Urothelium cell line (cell line): ENCODE measurements around the gene TRNAU1AP.

ENCODE experiments used
- DNase-seq: peaks from one replicate; pipeline ENCODE4 v3.0.0; 2011; ENCODE audit warnings: low spot score, mixed read lengths
- FAIRE-seq: peaks from 2 replicates; lab custom pipeline; 2011; peaks lifted over from hg19 to GRCh38; lab: Jason Lieb, UNC

Gene TRNAU1AP

GRCh38 chr1:28602536-28603439 lies 49.9 kb downstream of the TRNAU1AP start:
- no peak for FAIRE-seq
- peak; percentile 70 for DNase-seq

- FAIRE-seq = no peak
Observed at GRCh38 chr1:28604411-28604810, 51.5 kb downstream of the TRNAU1AP start.

GRCh38 chr1:28604962-28605361 lies 52.1 kb downstream of the TRNAU1AP start:
- no peak for FAIRE-seq

More at GRCh38 chr1:28604411-28604810, 51.5 kb downstream of the TRNAU1AP start:
- no peak for DNase-seq

GRCh38 chr1:28606771-28607170 lies 53.9 kb downstream of the TRNAU1AP start:
- DNase-seq = no peak
- FAIRE-seq = no peak

More at GRCh38 chr1:28604962-28605361, 52.1 kb downstream of the TRNAU1AP start:
- DNase-seq = no peak

GRCh38 chr1:28613175-28613574 lies 60.3 kb downstream of the TRNAU1AP start:
- FAIRE-seq (no peak), DNase-seq (no peak)
